Fibroblast of lung (primary cell): ENCODE results near the gene AGAP1.

Experiments used
- EZH2 ChIP-seq: IDR thresholded peaks from 2 replicates; pipeline ENCODE4 v1.5.1; 2012; ENCODE audit warnings: low read length, control low read depth, mild to moderate bottlenecking; ENCODE audit errors: missing control alignments
- TF ChIP-seq, protein P1 (sequence below), 2 donors: IDR thresholded peaks in 1 of 2; conservative IDR thresholded peaks in 1 of 2; 1 replicate in 1 of 2; 2 replicates in 1 of 2; pipeline ENCODE4 v1.5.1; 2011 to 2012; ENCODE audit warnings: low read length in 2 of 2, control low read depth in 1 of 2, inconsistent platforms in 1 of 2, low read depth in 1 of 2, mild to moderate bottlenecking in 1 of 2

- TF ChIP-seq, protein P1, sequence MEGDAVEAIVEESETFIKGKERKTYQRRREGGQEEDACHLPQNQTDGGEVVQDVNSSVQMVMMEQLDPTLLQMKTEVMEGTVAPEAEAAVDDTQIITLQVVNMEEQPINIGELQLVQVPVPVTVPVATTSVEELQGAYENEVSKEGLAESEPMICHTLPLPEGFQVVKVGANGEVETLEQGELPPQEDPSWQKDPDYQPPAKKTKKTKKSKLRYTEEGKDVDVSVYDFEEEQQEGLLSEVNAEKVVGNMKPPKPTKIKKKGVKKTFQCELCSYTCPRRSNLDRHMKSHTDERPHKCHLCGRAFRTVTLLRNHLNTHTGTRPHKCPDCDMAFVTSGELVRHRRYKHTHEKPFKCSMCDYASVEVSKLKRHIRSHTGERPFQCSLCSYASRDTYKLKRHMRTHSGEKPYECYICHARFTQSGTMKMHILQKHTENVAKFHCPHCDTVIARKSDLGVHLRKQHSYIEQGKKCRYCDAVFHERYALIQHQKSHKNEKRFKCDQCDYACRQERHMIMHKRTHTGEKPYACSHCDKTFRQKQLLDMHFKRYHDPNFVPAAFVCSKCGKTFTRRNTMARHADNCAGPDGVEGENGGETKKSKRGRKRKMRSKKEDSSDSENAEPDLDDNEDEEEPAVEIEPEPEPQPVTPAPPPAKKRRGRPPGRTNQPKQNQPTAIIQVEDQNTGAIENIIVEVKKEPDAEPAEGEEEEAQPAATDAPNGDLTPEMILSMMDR (conservative IDR thresholded peaks at IDR 0.05 in 1 of 2, IDR thresholded peaks at IDR 0.05 in 1 of 2; ENCODE audit: low read depth in 1 of 2, low read length in 2 of 2), result no peak
- TF ChIP-seq EZH2, result no peak
Measured at GRCh38 chr2:235851828-235852525, 358.1 kb downstream of the AGAP1 start.
